ENCODE data around the gene MYO18B. TPM values are rescaled to one million over a fixed set of nuclear protein-coding genes. Genes with fewer than 3 reads are reported as not detected.

MYO18B gene
- total RNA-seq, 1 donor from 2014 or later = not detected

GRCh38 chr22:25823276-25823675 is 81.3 kb downstream of the MYO18B start:
- no peaks in the 10 kb centered on the region for H3K9me3 ChIP-seq
- intact Hi-C loops (cut with DNase I) = no loop called here
- H3K27ac ChIP-seq = no peak overlapping the region
- no peaks in the 10 kb centered on the region for H3K27me3 ChIP-seq
- H3K4me1 ChIP-seq = no peaks in the 10 kb centered on the region
- H3K4me3 ChIP-seq = no peak overlapping the region
- TF ChIP-seq POLR2A (IDR thresholded peaks at IDR 0.05) = no peak
- TF ChIP-seq CTCF (IDR thresholded peaks at IDR 0.05) = no peak
- TF ChIP-seq POLR2AphosphoS5 (IDR thresholded peaks at IDR 0.05; ENCODE audit: insufficient read depth in 1 of 2, low read depth in 1 of 2) = no peak
- no peak for DNase-seq (ENCODE audit: extremely low spot score in 2 of 2)
- H3K36me3 ChIP-seq = no peaks in the 10 kb centered on the region

GRCh38 chr22:25824828-25825423 is 82.9 kb downstream of the MYO18B start:
- DNase-seq (ENCODE audit: extremely low spot score in 2 of 2) = no peak
- no peak overlapping the region for H3K4me3 ChIP-seq
- H3K27ac ChIP-seq = no peak overlapping the region
- no peaks in the 10 kb centered on the region for H3K27me3 ChIP-seq
- no peaks in the 10 kb centered on the region for H3K4me1 ChIP-seq
- H3K36me3 ChIP-seq = no peaks in the 10 kb centered on the region
- intact Hi-C loops (cut with DNase I) = no loop called here
- no peaks in the 10 kb centered on the region for H3K9me3 ChIP-seq
- TF ChIP-seq POLR2A (IDR thresholded peaks at IDR 0.05) (no peak), POLR2AphosphoS5 (IDR thresholded peaks at IDR 0.05; ENCODE audit: insufficient read depth in 1 of 2, low read depth in 1 of 2) (no peak), CTCF (IDR thresholded peaks at IDR 0.05) (no peak)

GRCh38 chr22:25827415-25827814 is 85.4 kb downstream of the MYO18B start:
- intact Hi-C loops (cut with DNase I) = no loop called here
- Histone ChIP-seq H3K27me3 (no peaks in the 10 kb centered on the region), H3K9me3 (peaks cover 5% of the 10 kb centered on the region), H3K4me3 (no peak overlapping the region), H3K36me3 (no peaks in the 10 kb centered on the region), H3K27ac (no peak overlapping the region), H3K4me1 (no peaks in the 10 kb centered on the region)
- no peak for DNase-seq (ENCODE audit: extremely low spot score in 2 of 2)
- TF ChIP-seq POLR2AphosphoS5 (IDR thresholded peaks at IDR 0.05; ENCODE audit: insufficient read depth in 1 of 2, low read depth in 1 of 2) (no peak), CTCF (IDR thresholded peaks at IDR 0.05) (no peak), POLR2A (IDR thresholded peaks at IDR 0.05) (no peak)

GRCh38 chr22:25828422-25828821 is 86.4 kb downstream of the MYO18B start:
- DNase-seq (ENCODE audit: extremely low spot score in 2 of 2) = no peak
- Histone ChIP-seq H3K4me3 (no peak overlapping the region), H3K27ac (no peak overlapping the region), H3K4me1 (no peaks in the 10 kb centered on the region), H3K9me3 (peaks cover 5% of the 10 kb centered on the region), H3K36me3 (no peaks in the 10 kb centered on the region), H3K27me3 (no peaks in the 10 kb centered on the region)
- intact Hi-C loops (cut with DNase I) = no loop called here
- TF ChIP-seq CTCF (IDR thresholded peaks at IDR 0.05) (no peak), POLR2AphosphoS5 (IDR thresholded peaks at IDR 0.05; ENCODE audit: insufficient read depth in 1 of 2, low read depth in 1 of 2) (no peak), POLR2A (IDR thresholded peaks at IDR 0.05) (no peak)

GRCh38 chr22:25829237-25829636 is 87.2 kb downstream of the MYO18B start:
- Histone ChIP-seq H3K27me3 (no peaks in the 10 kb centered on the region), H3K27ac (no peak overlapping the region), H3K4me1 (no peaks in the 10 kb centered on the region), H3K9me3 (peaks cover 5% of the 10 kb centered on the region), H3K4me3 (no peak overlapping the region), H3K36me3 (no peaks in the 10 kb centered on the region)
- TF ChIP-seq CTCF (IDR thresholded peaks at IDR 0.05) (no peak), POLR2AphosphoS5 (IDR thresholded peaks at IDR 0.05; ENCODE audit: insufficient read depth in 1 of 2, low read depth in 1 of 2) (no peak), POLR2A (IDR thresholded peaks at IDR 0.05) (no peak)
- intact Hi-C loops (cut with DNase I) = no loop called here
- no peak for DNase-seq (ENCODE audit: extremely low spot score in 2 of 2)

Measured in vagina (tissue), 2 donors.